ENCODE data around the gene LIX1. TPM values are rescaled to one million over a fixed set of nuclear protein-coding genes. Genes with fewer than 3 reads are reported as not detected.

The LIX1 gene
- total RNA-seq, 1 donor from 2014 or later: 0.59 TPM

GRCh38 chr5:97172227-97172626 is 29.8 kb upstream of the LIX1 start:
- Mint-ChIP-seq H3K9me3 (ENCODE audit: unreplicated experiment) (no peaks in the 10 kb centered on the region), H3K36me3 (ENCODE audit: low read depth, unreplicated experiment) (peaks cover 10% of the 10 kb centered on the region), H3K4me3 (ENCODE audit: unreplicated experiment) (no peak overlapping the region), H3K4me1 (ENCODE audit: low read depth, unreplicated experiment) (no peaks in the 10 kb centered on the region), H3K27me3 (ENCODE audit: low read depth, unreplicated experiment) (no peaks in the 10 kb centered on the region), H3K27ac (ENCODE audit: unreplicated experiment) (no peak overlapping the region)
- FAIRE-seq (no peak), DNase-seq (ENCODE audit: low read depth) (no peak)
- Histone ChIP-seq H3K4me3 (ENCODE audit: insufficient read depth, low read depth, low read length) (no peak overlapping the region), H3K27ac (ENCODE audit: low read depth, low read length) (no peak overlapping the region), H2AFZ (ENCODE audit: low read depth, low read length) (no peak overlapping the region), H3K9me3 (ENCODE audit: insufficient read depth, low read depth, low read length) (no peaks in the 10 kb centered on the region), H3K36me3 (ENCODE audit: insufficient read depth, low read length) (peaks cover 71% of the 10 kb centered on the region), H3K79me2 (ENCODE audit: insufficient read depth, low read length) (no peaks in the 10 kb centered on the region), H4K20me1 (ENCODE audit: insufficient read depth, low read length) (no peaks in the 10 kb centered on the region), H3K27me3 (ENCODE audit: insufficient read depth, low read length) (no peaks in the 10 kb centered on the region), H3K4me2 (ENCODE audit: low read length) (no peak overlapping the region), H3K4me1 (ENCODE audit: insufficient read depth, low read length) (no peaks in the 10 kb centered on the region), H3K9ac (ENCODE audit: low read length) (no peak overlapping the region)
- no peak for TF ChIP-seq EZH2 (IDR thresholded peaks at IDR 0.05; ENCODE audit: insufficient read depth, low read length)
- TF ChIP-seq, protein P1, sequence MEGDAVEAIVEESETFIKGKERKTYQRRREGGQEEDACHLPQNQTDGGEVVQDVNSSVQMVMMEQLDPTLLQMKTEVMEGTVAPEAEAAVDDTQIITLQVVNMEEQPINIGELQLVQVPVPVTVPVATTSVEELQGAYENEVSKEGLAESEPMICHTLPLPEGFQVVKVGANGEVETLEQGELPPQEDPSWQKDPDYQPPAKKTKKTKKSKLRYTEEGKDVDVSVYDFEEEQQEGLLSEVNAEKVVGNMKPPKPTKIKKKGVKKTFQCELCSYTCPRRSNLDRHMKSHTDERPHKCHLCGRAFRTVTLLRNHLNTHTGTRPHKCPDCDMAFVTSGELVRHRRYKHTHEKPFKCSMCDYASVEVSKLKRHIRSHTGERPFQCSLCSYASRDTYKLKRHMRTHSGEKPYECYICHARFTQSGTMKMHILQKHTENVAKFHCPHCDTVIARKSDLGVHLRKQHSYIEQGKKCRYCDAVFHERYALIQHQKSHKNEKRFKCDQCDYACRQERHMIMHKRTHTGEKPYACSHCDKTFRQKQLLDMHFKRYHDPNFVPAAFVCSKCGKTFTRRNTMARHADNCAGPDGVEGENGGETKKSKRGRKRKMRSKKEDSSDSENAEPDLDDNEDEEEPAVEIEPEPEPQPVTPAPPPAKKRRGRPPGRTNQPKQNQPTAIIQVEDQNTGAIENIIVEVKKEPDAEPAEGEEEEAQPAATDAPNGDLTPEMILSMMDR (IDR thresholded peaks at IDR 0.05; ENCODE audit: insufficient read depth, low read depth, low read length): no peak

DNA sequence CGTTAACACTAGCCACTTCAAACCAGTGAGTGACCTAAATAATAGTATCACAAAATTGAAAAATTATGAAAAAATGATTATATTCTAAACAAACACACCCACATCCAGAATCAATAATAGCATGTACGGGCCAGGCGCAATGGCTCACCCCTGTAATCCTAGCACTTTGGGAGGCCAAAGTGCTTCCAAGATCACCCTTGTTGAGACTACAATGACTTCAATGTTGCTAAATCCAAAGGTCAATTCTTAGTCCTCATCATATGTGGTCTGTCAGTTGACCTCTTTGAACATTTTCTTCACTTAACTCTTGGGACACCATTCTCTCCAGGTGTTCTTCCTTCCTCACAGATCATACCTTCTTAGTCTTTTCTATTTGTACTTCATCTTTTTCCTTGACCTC is 29.3 kb upstream of the LIX1 start:
- Histone ChIP-seq H4K20me1 (ENCODE audit: insufficient read depth, low read length) (no peaks in the 10 kb centered on the region), H3K4me3 (ENCODE audit: insufficient read depth, low read depth, low read length) (no peak overlapping the region), H3K27me3 (ENCODE audit: insufficient read depth, low read length) (no peaks in the 10 kb centered on the region), H3K4me1 (ENCODE audit: insufficient read depth, low read length) (no peaks in the 10 kb centered on the region), H3K4me2 (ENCODE audit: low read length) (no peak overlapping the region), H3K27ac (ENCODE audit: low read depth, low read length) (no peak overlapping the region), H2AFZ (ENCODE audit: low read depth, low read length) (no peak overlapping the region), H3K36me3 (ENCODE audit: insufficient read depth, low read length) (peaks cover 69% of the 10 kb centered on the region), H3K9me3 (ENCODE audit: insufficient read depth, low read depth, low read length) (no peaks in the 10 kb centered on the region), H3K9ac (ENCODE audit: low read length) (no peak overlapping the region), H3K79me2 (ENCODE audit: insufficient read depth, low read length) (no peaks in the 10 kb centered on the region)
- H3K36me3 Mint-ChIP-seq (ENCODE audit: low read depth, unreplicated experiment): peaks cover 10% of the 10 kb centered on the region
- no peak overlapping the region for H3K4me3 Mint-ChIP-seq (ENCODE audit: unreplicated experiment)
- H3K27me3 Mint-ChIP-seq (ENCODE audit: low read depth, unreplicated experiment): no peaks in the 10 kb centered on the region
- H3K27ac Mint-ChIP-seq (ENCODE audit: unreplicated experiment): no peak overlapping the region
- FAIRE-seq (no peak), DNase-seq (ENCODE audit: low read depth) (no peak)
- H3K9me3 Mint-ChIP-seq (ENCODE audit: unreplicated experiment): no peaks in the 10 kb centered on the region
- no peaks in the 10 kb centered on the region for H3K4me1 Mint-ChIP-seq (ENCODE audit: low read depth, unreplicated experiment)
- no peak for TF ChIP-seq EZH2 (IDR thresholded peaks at IDR 0.05; ENCODE audit: insufficient read depth, low read length)
- TF ChIP-seq, protein P1 (IDR thresholded peaks at IDR 0.05; ENCODE audit: insufficient read depth, low read depth, low read length): no peak

DNA sequence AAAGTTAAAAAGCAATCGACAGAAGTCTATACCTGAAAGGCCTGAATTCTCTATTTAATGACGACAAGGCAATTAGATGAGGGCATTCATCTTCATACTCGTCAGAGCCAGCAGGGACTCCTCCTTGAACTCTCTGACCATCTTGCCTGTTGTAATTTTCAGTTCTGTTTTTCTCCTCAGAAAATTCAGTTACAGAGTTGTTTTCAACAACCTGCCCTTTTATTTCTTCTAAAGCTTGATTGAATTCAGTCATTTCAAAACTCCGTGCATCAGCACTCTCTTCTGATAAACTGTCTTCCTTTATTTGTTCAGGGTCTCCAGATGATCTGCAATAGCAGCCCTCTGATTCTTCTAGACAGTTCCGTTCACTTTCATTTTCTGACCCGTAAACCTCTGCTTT is 25.0 kb upstream of the LIX1 start:
- FAIRE-seq (no peak), DNase-seq (ENCODE audit: low read depth) (no peak)
- Histone ChIP-seq H3K36me3 (ENCODE audit: insufficient read depth, low read length) (peaks cover 56% of the 10 kb centered on the region), H3K9ac (ENCODE audit: low read length) (no peak overlapping the region), H2AFZ (ENCODE audit: low read depth, low read length) (no peak overlapping the region), H3K4me3 (ENCODE audit: insufficient read depth, low read depth, low read length) (no peak overlapping the region), H3K4me1 (ENCODE audit: insufficient read depth, low read length) (no peaks in the 10 kb centered on the region), H4K20me1 (ENCODE audit: insufficient read depth, low read length) (peaks cover 5% of the 10 kb centered on the region), H3K4me2 (ENCODE audit: low read length) (no peak overlapping the region), H3K27me3 (ENCODE audit: insufficient read depth, low read length) (no peaks in the 10 kb centered on the region), H3K9me3 (ENCODE audit: insufficient read depth, low read depth, low read length) (no peaks in the 10 kb centered on the region), H3K79me2 (ENCODE audit: insufficient read depth, low read length) (no peaks in the 10 kb centered on the region), H3K27ac (ENCODE audit: low read depth, low read length) (no peak overlapping the region)
- Mint-ChIP-seq H3K27ac (ENCODE audit: unreplicated experiment) (no peak overlapping the region), H3K9me3 (ENCODE audit: unreplicated experiment) (no peaks in the 10 kb centered on the region), H3K4me3 (ENCODE audit: unreplicated experiment) (no peak overlapping the region), H3K36me3 (ENCODE audit: low read depth, unreplicated experiment) (peaks cover 15% of the 10 kb centered on the region), H3K4me1 (ENCODE audit: low read depth, unreplicated experiment) (peaks cover 3% of the 10 kb centered on the region), H3K27me3 (ENCODE audit: low read depth, unreplicated experiment) (no peaks in the 10 kb centered on the region)
- no peak for TF ChIP-seq EZH2 (IDR thresholded peaks at IDR 0.05; ENCODE audit: insufficient read depth, low read length)
- TF ChIP-seq, protein P1 (IDR thresholded peaks at IDR 0.05; ENCODE audit: insufficient read depth, low read depth, low read length): no peak

Measured in astrocyte (in vitro differentiated cells and primary cell).